SH-SY5Y (cell line): ENCODE measurements around the gene RBM17.

ENCODE experiments used
- GATA2 ChIP-seq: IDR thresholded peaks from 2 replicates; pipeline ENCODE4 v1.6.1; 2011; ENCODE audit warnings: mild to moderate bottlenecking, low read depth, low read length
- GATA3 ChIP-seq: IDR thresholded peaks from 2 replicates; pipeline ENCODE4 v1.6.1; 2011; ENCODE audit warnings: low read depth, mild to moderate bottlenecking, low read length, moderate library complexity

DNA sequence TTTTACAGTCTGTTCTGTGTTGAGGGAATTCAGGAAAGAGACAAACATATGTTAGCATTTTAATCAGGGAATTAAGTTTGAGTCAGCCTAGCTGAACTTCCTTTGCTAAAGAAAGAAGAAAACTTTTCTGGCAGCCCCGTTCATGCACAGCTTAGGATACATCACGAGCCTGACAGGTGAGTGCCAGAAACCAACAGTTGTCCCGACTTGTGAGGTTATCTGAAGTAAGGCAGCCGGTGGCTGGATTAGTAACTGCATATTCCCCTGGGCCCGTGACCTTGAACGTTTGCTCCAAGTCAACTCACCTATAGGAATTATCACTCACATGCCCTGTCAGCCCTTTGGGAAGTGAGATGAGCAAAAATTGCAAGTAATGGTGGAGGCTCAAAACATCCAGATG, 24.1 kb downstream of the RBM17 start:
- TF ChIP-seq GATA2: no peak
- TF ChIP-seq GATA3: no peak
